ENCODE measurements around the gene SH3GL1. TPM values are rescaled to one million over a fixed set of nuclear protein-coding genes. Genes with fewer than 3 reads are reported as not detected.

SH3GL1 gene
- total and polyA plus RNA-seq, 2 experiments from 2014 or later: 73.1 to 89.5 TPM

GRCh38 chr19:4431808-4432674 lies 31.7 kb upstream of the SH3GL1 start:
- H3K4me2 ChIP-seq: no peak overlapping the region
- H3K36me3 ChIP-seq (ENCODE audit: insufficient read depth): peaks cover 60% of the 10 kb centered on the region
- no peaks in the 10 kb centered on the region for H3K9me2 ChIP-seq (ENCODE audit: insufficient read depth)
- H3F3A ChIP-seq (replicated peaks; ENCODE audit: low read depth): peaks cover 11% of the 10 kb centered on the region
- H3K79me2 ChIP-seq (replicated peaks; ENCODE audit: insufficient read depth): peaks cover 18% of the 10 kb centered on the region
- H3K9me3 Mint-ChIP-seq: no peaks in the 10 kb centered on the region
- H3K36me3 Mint-ChIP-seq (ENCODE audit: low read depth): peaks cover 94% of the 10 kb centered on the region
- H3K4me3 Mint-ChIP-seq: no peak overlapping the region
- H3K4me1 ChIP-seq (ENCODE audit: insufficient read depth): no peaks in the 10 kb centered on the region
- ATAC-seq (no peak; the same call in 2 of the 3 replicates), DNase-seq (ENCODE audit: low spot score) (no peak)
- H3K4me1 Mint-ChIP-seq: no peaks in the 10 kb centered on the region; the same call in 2 of the 3 replicates
- TF ChIP-seq REST (IDR thresholded peaks at IDR 0.05; ENCODE audit: unreplicated experiment) (no peak), CREB1 (CRISPR knock-in tag; IDR thresholded peaks at IDR 0.05; ENCODE audit: low read depth) (no peak), JUNB (IDR thresholded peaks at IDR 0.05; ENCODE audit: unreplicated experiment) (no peak), EZH2phosphoT487 (IDR thresholded peaks at IDR 0.05; ENCODE audit: unreplicated experiment) (no peak), STAT1 (IDR thresholded peaks at IDR 0.05; ENCODE audit: unreplicated experiment) (no peak), ZNF331 (CRISPR knock-in tag; IDR thresholded peaks at IDR 0.05; ENCODE audit: low read depth) (no peak), ZNF114 (CRISPR knock-in tag; IDR thresholded peaks at IDR 0.05) (no peak), EZH2 (IDR thresholded peaks at IDR 0.05; ENCODE audit: low read depth, unreplicated experiment) (no peak), ETS1 (IDR thresholded peaks at IDR 0.05) (no peak), CTCF (conservative IDR thresholded peaks at IDR 0.05; ENCODE audit: low read depth in 2 of 2) (no peak), NANOG (IDR thresholded peaks at IDR 0.05; ENCODE audit: borderline replicate concordance) (no peak), POLR2AphosphoS5 (IDR thresholded peaks at IDR 0.05; ENCODE audit: low read depth) (no peak; the same call in 1 of the 2 replicates), ZNF462 (CRISPR knock-in tag; IDR thresholded peaks at IDR 0.05) (no peak)
- no peak overlapping the region for H3K4me3 ChIP-seq
- peaks cover 16% of the 10 kb centered on the region for H3K27me3 Mint-ChIP-seq (ENCODE audit: insufficient read depth, low read depth, poor library complexity)
- H3K27ac ChIP-seq (ENCODE audit: low read depth): no peak overlapping the region
- H3K27me3 ChIP-seq (ENCODE audit: insufficient read depth): no peaks in the 10 kb centered on the region
- H2AFZ ChIP-seq: no peak overlapping the region
- H4K20me1 ChIP-seq (replicated peaks; ENCODE audit: insufficient read depth): peaks cover 14% of the 10 kb centered on the region
- H3K27ac Mint-ChIP-seq: no peak overlapping the region; the same call in 1 of the 2 replicates
